Measurements from ENCODE around the gene OPN1SW.

Gene OPN1SW

GRCh38 chr7:128731184-128731583 is 44.4 kb downstream of the OPN1SW start:
- DNase-seq, result no peak

GRCh38 chr7:128729494-128729893 is 46.1 kb downstream of the OPN1SW start:
- DNase-seq, result no peak

GRCh38 chr7:128728598-128728997 is 47.0 kb downstream of the OPN1SW start:
- no peak for DNase-seq

GRCh38 chr7:128727239-128727638 is 48.4 kb downstream of the OPN1SW start:
- DNase-seq, result no peak

GRCh38 chr7:128726737-128727072 is 48.9 kb downstream of the OPN1SW start:
- no peak for DNase-seq

GRCh38 chr7:128726059-128726736 is 49.4 kb downstream of the OPN1SW start:
- DNase-seq, result no peak

GRCh38 chr7:128725531-128725930 is 50.1 kb downstream of the OPN1SW start:
- DNase-seq, result no peak

GRCh38 chr7:128724743-128725142 is 50.9 kb downstream of the OPN1SW start:
- no peak for DNase-seq
